NCI-H2171 treated with DMSO at 0.1 percent for 48 hours (cell line): ENCODE results near the gene CHAT.

ENCODE experiments used
- DNase-seq: peaks from one replicate; lab custom pipeline; 2025; lab: John Stamatoyannopoulos, UW

The CHAT gene

GRCh38 chr10:49688920-49689319 is 75.1 kb downstream of the CHAT start:
- no peak for DNase-seq

- DNase-seq = no peak
Measured at GRCh38 chr10:49689882-49690510, 76.2 kb downstream of the CHAT start.

GRCh38 chr10:49690698-49691356 is 77.0 kb downstream of the CHAT start:
- DNase-seq = no peak

GRCh38 chr10:49691588-49691987 is 77.8 kb downstream of the CHAT start:
- no peak for DNase-seq

- DNase-seq = no peak
Measured at GRCh38 chr10:49694466-49694865, 80.6 kb downstream of the CHAT start.

- no peak for DNase-seq
Measured at GRCh38 chr10:49696311-49696710, 82.5 kb downstream of the CHAT start.

GRCh38 chr10:49698679-49699078 is 84.8 kb downstream of the CHAT start:
- no peak for DNase-seq

- DNase-seq = no peak
Measured at GRCh38 chr10:49700211-49700610, 86.4 kb downstream of the CHAT start.

GRCh38 chr10:49700997-49701396 is 87.2 kb downstream of the CHAT start:
- DNase-seq = peak; percentile 66

GRCh38 chr10:49707585-49707984 is 93.7 kb downstream of the CHAT start:
- no peak for DNase-seq

- no peak for DNase-seq
Measured at GRCh38 chr10:49709934-49710333, 96.1 kb downstream of the CHAT start.

- DNase-seq = no peak
Measured at GRCh38 chr10:49710966-49711365, 97.1 kb downstream of the CHAT start.

- DNase-seq = no peak
Measured at GRCh38 chr10:49711481-49711880, 97.6 kb downstream of the CHAT start.

GRCh38 chr10:49713266-49713665 is 99.4 kb downstream of the CHAT start:
- DNase-seq = no peak
